Mucosa of descending colon (tissue), 3 donors: ENCODE measurements around the gene SPATA16. TPM values are rescaled to one million over a fixed set of nuclear protein-coding genes. Genes with fewer than 3 reads are reported as not detected.

ENCODE experiments used
- ATAC-seq: fragments of 200-7000 bp; cut with Tn5 transposase; one replicate; pipeline ENCODE4 v1.9.1; 2020; ENCODE audit warnings: mild to moderate bottlenecking, moderate library complexity
- DNase-seq, 3 donors: peaks; one replicate each; pipeline ENCODE4 v3.0.0-alpha.2; 2020
- H3K36me3 ChIP-seq: fragments of 200-600 bp; one replicate; pipeline ENCODE4 v1.8.0; 2021; ENCODE audit warnings: low read depth, mild to moderate bottlenecking
- H3K4me1 ChIP-seq: fragments of 200-600 bp; one replicate; pipeline ENCODE4 v1.8.0; 2021; ENCODE audit warnings: low read depth, mild to moderate bottlenecking
- H3K4me3 ChIP-seq: fragments of 200-600 bp; one replicate; pipeline ENCODE4 v1.8.0; 2021; ENCODE audit warnings: mild to moderate bottlenecking
- H3K9me3 ChIP-seq: fragments of 200-600 bp; one replicate; pipeline ENCODE4 v1.8.0; 2021; ENCODE audit warnings: mild to moderate bottlenecking
- CTCF ChIP-seq: fragments of 200-600 bp; IDR thresholded peaks from one replicate; pipeline ENCODE4 v1.8.0; 2022; ENCODE audit warnings: antibody characterized with exemption, mild to moderate bottlenecking
- intact Hi-C, 2 donors: fragments of 100-400 bp; cut with DNase I in 1 of 2; cut with micrococcal nuclease in 1 of 2; formaldehyde crosslinking; loops; one replicate each; pipeline versions ENCODE4 v1.11.0 to v1.11.1; 2022; cut with DNase I, micrococcal nuclease
- total RNA-seq, 3 donors: library from RNA; stranded (reverse); fragmentation: NEBNext Ultra II Directional in 2 of 3; extraction: Animal tissue kit (Norgen Biotek cat#: 25700) in 2 of 3; gene quantifications; one replicate each; pipeline versions ENCODE4 v1.2.1 to v1.2.4, GENCODE V29; 2021 to 2023
- donor health status: DM: no; HTN: no; CAD: no; lungs with moderate emphysema.
- donor health status: DM: no; HTN: no; CAD: no.
- donor health status: DM: no; HTN: yes; CAD: no.

The SPATA16 gene
- total RNA-seq, 3 donors from 2014 or later = not detected

GRCh38 chr3:172905451-172905850 lies 235.6 kb downstream of the SPATA16 start:
- no peaks in the 10 kb centered on the region for H3K36me3 ChIP-seq
- no peak for TF ChIP-seq CTCF
- intact Hi-C loops = no loop called here
- no peak overlapping the region for H3K4me3 ChIP-seq
- H3K4me1 ChIP-seq = no peaks in the 10 kb centered on the region
- DNase-seq (no peak), ATAC-seq (no peak)
- H3K9me3 ChIP-seq = no peaks in the 10 kb centered on the region

GRCh38 chr3:172904711-172905373 lies 236.2 kb downstream of the SPATA16 start:
- H3K36me3 ChIP-seq = no peaks in the 10 kb centered on the region
- no peak for DNase-seq
- H3K4me3 ChIP-seq = no peak overlapping the region
- TF ChIP-seq CTCF = no peak
- no peaks in the 10 kb centered on the region for H3K9me3 ChIP-seq
- no peaks in the 10 kb centered on the region for H3K4me1 ChIP-seq
- ATAC-seq = no peak
- intact Hi-C loops = no loop called here

GRCh38 chr3:172903642-172904320 lies 237.3 kb downstream of the SPATA16 start:
- intact Hi-C loops = no loop called here
- DNase-seq = no peak

GRCh38 chr3:172892158-172892557 lies 248.9 kb downstream of the SPATA16 start:
- no peaks in the 10 kb centered on the region for H3K9me3 ChIP-seq
- intact Hi-C loops = no loop called here
- TF ChIP-seq CTCF = no peak
- ATAC-seq (no peak), DNase-seq (no peak)
- H3K36me3 ChIP-seq = no peaks in the 10 kb centered on the region
- H3K4me1 ChIP-seq = no peaks in the 10 kb centered on the region
- no peak overlapping the region for H3K4me3 ChIP-seq

More at GRCh38 chr3:172903642-172904320, 237.3 kb downstream of the SPATA16 start:
- TF ChIP-seq CTCF = no peak
- Histone ChIP-seq H3K4me1 (no peaks in the 10 kb centered on the region), H3K36me3 (no peaks in the 10 kb centered on the region), H3K9me3 (no peaks in the 10 kb centered on the region), H3K4me3 (no peak overlapping the region)
- no peak for ATAC-seq

GRCh38 chr3:172885704-172886103 lies 255.3 kb downstream of the SPATA16 start:
- Histone ChIP-seq H3K4me1 (no peaks in the 10 kb centered on the region), H3K9me3 (no peaks in the 10 kb centered on the region), H3K4me3 (no peak overlapping the region), H3K36me3 (no peaks in the 10 kb centered on the region)
- no peak for DNase-seq
- peak; percentile 43 for ATAC-seq
- intact Hi-C loops = no loop called here
- TF ChIP-seq CTCF = no peak
